Endothelial cell of umbilical vein (primary cell): Measurements from ENCODE around the gene CXCL16. TPM values are rescaled to one million over a fixed set of nuclear protein-coding genes. Genes with fewer than 3 reads are reported as not detected.

Experiments used
- BruUV-seq: library from RNA; stranded (reverse); fragments of 400-500 nt; replicated peaks from 2 replicates; lab custom pipeline; 2021; lab: Mats Ljungman, UMichigan
- CTCF ChIA-PET: fragments of 300-600, 350-600 bp; sonication (Branson Sonifier 250); formaldehyde crosslinking; loops from one replicate; lab custom pipeline; 2021; ENCODE audit warnings: antibody characterized with exemption, inconsistent platforms; lab: Charles Lee
- POLR2A ChIA-PET: fragments of 300-600, 350-600 bp; sonication (Branson Sonifier 250); formaldehyde crosslinking; loops from one replicate; lab custom pipeline; 2021; ENCODE audit warnings: antibody characterized with exemption, inconsistent platforms; lab: Charles Lee
- DNase-seq: peaks from one replicate; pipeline ENCODE4 v3.0.0-alpha.2; 2011; ENCODE audit warnings: low read depth, low spot score
- FAIRE-seq: peaks from 2 replicates; lab custom pipeline; 2011; peaks lifted over from hg19 to GRCh38; lab: Jason Lieb, UNC
- H2AFZ ChIP-seq: 2 replicates; pipeline ENCODE4 v1.6.0; 2012; ENCODE audit warnings: low read depth, low read length, control low read depth, inconsistent platforms
- H3K27ac ChIP-seq: 2 replicates; pipeline ENCODE4 v1.5.1; 2011; ENCODE audit warnings: low read depth, mild to moderate bottlenecking, control low read depth, low read length, moderate library complexity; ENCODE audit not compliant: insufficient read depth
- H3K27me3 ChIP-seq, 2 experiments: 2 replicates each; pipeline versions ENCODE4 v1.6.0 to v1.6.1; 2011; ENCODE audit warnings: low read length in 2 of 2, mixed read lengths in 1 of 2; ENCODE audit not compliant: control insufficient read depth in 2 of 2, insufficient read depth in 2 of 2
- H3K36me3 ChIP-seq, 2 experiments: 2 replicates in 1 of 2; 3 replicates in 1 of 2; pipeline ENCODE4 v1.5.1; 2011; ENCODE audit warnings: low read length in 2 of 2, mild to moderate bottlenecking in 1 of 2, moderate library complexity in 1 of 2; ENCODE audit not compliant: control insufficient read depth in 2 of 2, insufficient read depth in 2 of 2; ENCODE audit errors: extremely low read depth in 1 of 2
- H3K4me1 ChIP-seq: 3 replicates; pipeline ENCODE4 v1.5.1; 2011; ENCODE audit warnings: mild to moderate bottlenecking, low read length; ENCODE audit not compliant: control insufficient read depth, insufficient read depth; ENCODE audit errors: extremely low read depth
- H3K4me2 ChIP-seq: 2 replicates; pipeline ENCODE4 v1.6.1; 2011; ENCODE audit warnings: low read length, control low read depth, mixed read lengths; ENCODE audit not compliant: insufficient read depth
- H3K4me3 ChIP-seq, 3 experiments: fragments of 200-600 bp in 1 of 3; sonication (generic), shearing (Covaris generic) in 1 of 3; replicated peaks in 1 of 3; 2 replicates each; pipeline ENCODE4 v1.5.1; 2011 to 2016; ENCODE audit warnings: control low read depth in 3 of 3, low read length in 3 of 3, mild to moderate bottlenecking in 2 of 3, inconsistent platforms in 1 of 3, low read depth in 1 of 3, moderate library complexity in 1 of 3; ENCODE audit not compliant: insufficient read depth in 1 of 3
- H3K79me2 ChIP-seq: 2 replicates; pipeline ENCODE4 v1.6.0; 2012; ENCODE audit warnings: low read length, inconsistent platforms; ENCODE audit not compliant: control insufficient read depth, insufficient read depth
- H3K9ac ChIP-seq: replicated peaks from 2 replicates; pipeline ENCODE3; 2011; ENCODE audit warnings: low read length, control low read depth; ENCODE audit not compliant: insufficient read depth; ENCODE audit errors: extremely low read depth
- H3K9me1 ChIP-seq: replicated peaks from 3 replicates; pipeline ENCODE4 v1.6.0; 2011; ENCODE audit warnings: mild to moderate bottlenecking, low read length; ENCODE audit not compliant: control insufficient read depth, insufficient read depth; ENCODE audit errors: extremely low read depth
- H3K9me3 ChIP-seq: replicated peaks from 2 replicates; pipeline ENCODE4 v1.5.1; 2012; ENCODE audit warnings: low read length, inconsistent platforms; ENCODE audit not compliant: control insufficient read depth, insufficient read depth
- H4K20me1 ChIP-seq: replicated peaks from 2 replicates; pipeline ENCODE3; 2011; ENCODE audit warnings: mild to moderate bottlenecking, low read length; ENCODE audit not compliant: control insufficient read depth, insufficient read depth; ENCODE audit errors: extremely low read depth
- EZH2 ChIP-seq: IDR thresholded peaks from 2 replicates; pipeline ENCODE4 v1.6.1; 2012; ENCODE audit warnings: borderline replicate concordance, low read depth, mild to moderate bottlenecking, moderate library complexity, low read length, inconsistent platforms; ENCODE audit not compliant: severe bottlenecking
- FOS ChIP-seq: IDR thresholded peaks from 2 replicates; pipeline ENCODE4 v1.6.1; 2011; ENCODE audit warnings: mild to moderate bottlenecking, low read length, moderate library complexity, borderline replicate concordance; ENCODE audit not compliant: insufficient read depth
- GATA2 ChIP-seq: IDR thresholded peaks from 2 replicates; pipeline ENCODE4 v1.7.0; 2011; ENCODE audit warnings: low read depth, mild to moderate bottlenecking, moderate library complexity, mixed read lengths, low read length; ENCODE audit not compliant: insufficient read length, insufficient read depth
- JUN ChIP-seq: IDR thresholded peaks from 2 replicates; pipeline ENCODE4 v1.6.1; 2011; ENCODE audit warnings: borderline replicate concordance, low read depth; ENCODE audit not compliant: insufficient read length, insufficient read depth
- MYC ChIP-seq: IDR thresholded peaks from one replicate; pipeline ENCODE4 v1.6.1; 2011; ENCODE audit warnings: mild to moderate bottlenecking, low read depth, low read length
- POLR2A ChIP-seq: IDR thresholded peaks from 2 replicates; pipeline ENCODE4 v1.6.1; 2012; ENCODE audit warnings: low read depth, mild to moderate bottlenecking, control low read depth, low read length
- POLR2AphosphoS5 ChIP-seq: IDR thresholded peaks from 2 replicates; pipeline ENCODE4 v1.6.1; 2012; ENCODE audit warnings: low read depth, mild to moderate bottlenecking, control low read depth, low read length, moderate library complexity; ENCODE audit not compliant: insufficient read depth
- dilution Hi-C: fragments of 300-500 bp; cut with MboI; formaldehyde crosslinking; loops from one replicate; pipeline ENCODE4 v1.15.0; 2019; ENCODE audit warnings: low sequenced_read_pairs; ENCODE audit not compliant: extremely low pct_ligation_motif_present
- intact Hi-C: fragments of 100-400 bp; cut with micrococcal nuclease; formaldehyde crosslinking; loops from one replicate; pipeline ENCODE4 v1.10.0; 2022
- polyA plus RNA-seq, 4 experiments: library from polyadenylated mRNA; depleted of rRNA in 3 of 4; stranded (reverse) in 3 of 4; unstranded in 1 of 4; fragments of >200 nt; gene quantifications; 2 replicates each; pipeline versions ENCODE4 v1.2.1 to v1.2.3, GENCODE V29; 2011 to 2012; ENCODE audit warnings: missing spikeins in 1 of 4
- total RNA-seq: library from RNA; stranded (reverse); gene quantifications from 2 replicates; pipeline ENCODE4 v1.2.3, GENCODE V29; 2021
- TF ChIP-seq, protein P1 (sequence below), 2 donors: IDR thresholded peaks; 1 replicate in 1 of 2; 2 replicates in 1 of 2; pipeline ENCODE4 v1.5.1; 2011; ENCODE audit warnings: low read length in 2 of 2, mild to moderate bottlenecking in 2 of 2, moderate library complexity in 2 of 2, control low read depth in 1 of 2, inconsistent platforms in 1 of 2, low read depth in 1 of 2; ENCODE audit not compliant: insufficient read depth in 1 of 2; ENCODE audit errors: extremely low read depth in 1 of 2
- TF ChIP-seq, protein P2 (sequence below): IDR thresholded peaks from 2 replicates; pipeline ENCODE4 v1.6.1; 2011; ENCODE audit not compliant: insufficient read depth, insufficient read length

Gene CXCL16
- total and polyA plus RNA-seq, 2 donors (not counting 3 experiments of a cell fraction or from before 2014, with no cell fraction given): 4.8 to 6.1 TPM

DNA sequence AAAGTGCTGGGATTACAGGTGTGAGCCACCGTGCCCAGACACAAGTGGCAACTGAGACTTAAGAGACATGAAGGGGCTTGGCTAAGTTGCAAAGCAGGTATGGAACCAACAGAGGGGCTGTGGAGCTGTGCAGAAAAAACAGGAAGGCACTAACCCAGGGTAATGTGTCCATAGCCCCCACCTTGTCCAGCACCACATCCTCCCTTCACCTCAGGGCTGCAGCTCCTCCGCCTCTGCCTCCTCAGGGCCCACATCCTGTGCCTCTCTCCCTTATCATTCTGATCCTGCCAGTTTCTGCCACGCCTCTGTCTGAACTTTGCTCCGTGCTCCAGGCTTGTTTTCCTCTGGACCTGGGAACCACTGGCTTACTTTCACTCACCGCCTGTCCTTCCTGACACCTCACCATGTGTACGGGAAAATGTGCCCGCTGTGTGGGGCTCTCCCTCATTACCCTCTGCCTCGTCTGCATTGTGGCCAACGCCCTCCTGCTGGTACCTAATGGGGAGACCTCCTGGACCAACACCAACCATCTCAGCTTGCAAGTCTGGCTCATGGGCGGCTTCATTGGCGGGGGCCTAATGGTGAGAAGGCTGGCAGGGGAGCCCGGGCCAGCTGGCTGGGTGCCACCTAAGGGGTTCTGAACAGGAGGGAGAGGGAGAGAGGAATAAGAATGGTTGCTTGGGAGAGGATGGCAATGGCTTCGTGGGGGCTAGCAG is 31.9 kb upstream of the CXCL16 start, which contains the start of gene TM4SF5:
Gene TM4SF5 (plus strand): TSS at position 368 of the 716 bp plus-strand sequence. CDS start 37 bp downstream, at position 405.
- FAIRE-seq: no peak
- Histone ChIP-seq H3K79me2 (no peaks in the 10 kb centered on the region), H3K9me3 (no peaks in the 10 kb centered on the region), H3K27me3 (peaks cover 3 to 6% of the 10 kb centered on the region in 2 experiments), H3K9me1 (no peaks in the 10 kb centered on the region), H3K27ac (no peak within 1 kb of the TSS), H3K9ac (no peak within 1 kb of the TSS), H2AFZ (no peak within 1 kb of the TSS), H3K4me3 (no peak within 1 kb of the TSS), H4K20me1 (no peaks in the 10 kb centered on the region), H3K4me2 (no peak within 1 kb of the TSS), H3K4me1 (no peaks in the 10 kb centered on the region), H3K36me3 (no peaks in the 10 kb centered on the region)
- no peak for TF ChIP-seq JUN
- no peak for TF ChIP-seq MYC
- no peak for TF ChIP-seq EZH2
- TF ChIP-seq POLR2A: no peak
- TF ChIP-seq, protein P1, sequence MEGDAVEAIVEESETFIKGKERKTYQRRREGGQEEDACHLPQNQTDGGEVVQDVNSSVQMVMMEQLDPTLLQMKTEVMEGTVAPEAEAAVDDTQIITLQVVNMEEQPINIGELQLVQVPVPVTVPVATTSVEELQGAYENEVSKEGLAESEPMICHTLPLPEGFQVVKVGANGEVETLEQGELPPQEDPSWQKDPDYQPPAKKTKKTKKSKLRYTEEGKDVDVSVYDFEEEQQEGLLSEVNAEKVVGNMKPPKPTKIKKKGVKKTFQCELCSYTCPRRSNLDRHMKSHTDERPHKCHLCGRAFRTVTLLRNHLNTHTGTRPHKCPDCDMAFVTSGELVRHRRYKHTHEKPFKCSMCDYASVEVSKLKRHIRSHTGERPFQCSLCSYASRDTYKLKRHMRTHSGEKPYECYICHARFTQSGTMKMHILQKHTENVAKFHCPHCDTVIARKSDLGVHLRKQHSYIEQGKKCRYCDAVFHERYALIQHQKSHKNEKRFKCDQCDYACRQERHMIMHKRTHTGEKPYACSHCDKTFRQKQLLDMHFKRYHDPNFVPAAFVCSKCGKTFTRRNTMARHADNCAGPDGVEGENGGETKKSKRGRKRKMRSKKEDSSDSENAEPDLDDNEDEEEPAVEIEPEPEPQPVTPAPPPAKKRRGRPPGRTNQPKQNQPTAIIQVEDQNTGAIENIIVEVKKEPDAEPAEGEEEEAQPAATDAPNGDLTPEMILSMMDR (IDR thresholded peaks at IDR 0.05; ENCODE audit: extremely low read depth in 1 of 2, insufficient read depth in 1 of 2, low read depth in 1 of 2, low read length in 2 of 2): no peak
- TF ChIP-seq POLR2AphosphoS5: no peak
- TF ChIP-seq GATA2: no peak
- TF ChIP-seq, protein P2, sequence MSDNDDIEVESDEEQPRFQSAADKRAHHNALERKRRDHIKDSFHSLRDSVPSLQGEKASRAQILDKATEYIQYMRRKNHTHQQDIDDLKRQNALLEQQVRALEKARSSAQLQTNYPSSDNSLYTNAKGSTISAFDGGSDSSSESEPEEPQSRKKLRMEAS: no peak
- TF ChIP-seq FOS: no peak
- dilution Hi-C loops (no loop called here), intact Hi-C loops (no loop called here)
- ChIA-PET CTCF (interaction anchor here (0.7 to 2.7 kb wide), 4 partner anchors 8 to 111 kb away, joined by 3 to 9 read pairs (median 4); no protein-coding TSS in a partner anchor), POLR2A (no interaction called here)
- BruUV-seq: no TSS peak
- no peak for DNase-seq
